ENCODE data around the gene NFKB2. TPM values are rescaled to one million over a fixed set of nuclear protein-coding genes. Genes with fewer than 3 reads are reported as not detected.

Gene NFKB2
- 17.7 and 20.3 TPM in 2 replicates for total RNA-seq

DNA sequence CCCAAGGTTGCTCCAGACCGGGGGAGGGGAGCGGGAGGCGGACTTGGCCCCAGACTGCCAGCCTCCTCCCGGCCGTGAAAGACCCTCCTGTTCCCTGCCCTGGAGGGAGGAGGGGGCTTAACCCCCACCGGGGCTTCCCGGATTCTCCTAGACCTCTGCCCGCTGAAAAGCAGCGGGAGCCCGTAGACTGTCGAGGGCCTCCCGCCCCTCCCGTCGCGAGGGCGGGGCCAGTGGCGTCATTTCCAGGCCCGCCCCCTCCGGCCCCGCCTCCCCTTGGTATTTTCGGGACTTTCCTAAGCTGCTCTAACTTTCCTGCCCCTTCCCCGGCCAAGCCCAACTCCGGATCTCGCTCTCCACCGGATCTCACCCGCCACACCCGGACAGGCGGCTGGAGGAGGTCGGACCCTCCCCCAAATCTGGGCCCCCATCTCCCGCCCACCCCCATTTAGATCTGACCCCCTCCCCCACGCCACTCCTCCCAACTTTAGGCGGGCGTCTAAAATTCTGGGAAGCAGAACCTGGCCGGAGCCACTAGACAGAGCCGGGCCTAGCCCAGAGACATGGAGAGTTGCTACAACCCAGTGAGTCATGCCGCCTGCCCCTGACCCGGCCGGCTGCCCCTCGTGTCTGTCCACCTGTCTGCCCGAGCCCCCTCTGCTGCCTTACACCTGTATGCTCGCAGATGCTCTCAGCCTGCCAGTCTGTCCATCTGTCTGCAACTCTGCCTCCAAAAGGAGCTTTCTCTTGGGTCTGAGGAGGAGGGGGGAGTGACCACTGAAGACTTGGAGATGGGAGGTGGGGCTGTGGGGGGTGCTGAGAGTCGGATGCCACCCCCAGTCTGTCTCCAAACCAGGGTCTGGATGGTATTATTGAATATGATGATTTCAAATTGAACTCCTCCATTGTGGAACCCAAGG is at the start of gene NFKB2:
Gene NFKB2 (plus strand): TSS at position 306 of the 917 bp plus-strand sequence. CDS start 255 bp downstream, at position 561.
- Histone ChIP-seq H3K4me2 (ENCODE audit: insufficient read depth, low read length) (peak within 1 kb of the TSS; percentile 95), H3K4me1 (ENCODE audit: insufficient read depth, low read length) (peaks cover 18% of the 10 kb centered on the region), H3K36me3 (ENCODE audit: insufficient read depth, low read length) (peaks cover 20% of the 10 kb centered on the region), H3K9me3 (ENCODE audit: low read depth, low read length) (no peaks in the 10 kb centered on the region), H4K20me1 (ENCODE audit: insufficient read depth, low read length) (no peaks in the 10 kb centered on the region), H3K79me2 (ENCODE audit: insufficient read depth, low read length) (peaks cover 13% of the 10 kb centered on the region), H3K27me3 (ENCODE audit: insufficient read depth, low read length) (no peaks in the 10 kb centered on the region), H3K27ac (ENCODE audit: low read depth, low read length) (peak within 1 kb of the TSS; percentile 95), H2AFZ (ENCODE audit: low read length) (peak within 1 kb of the TSS; percentile 81), H3K4me3 (ENCODE audit: insufficient read depth, low read length) (peak within 1 kb of the TSS; percentile 88)
- TF ChIP-seq, protein P1, sequence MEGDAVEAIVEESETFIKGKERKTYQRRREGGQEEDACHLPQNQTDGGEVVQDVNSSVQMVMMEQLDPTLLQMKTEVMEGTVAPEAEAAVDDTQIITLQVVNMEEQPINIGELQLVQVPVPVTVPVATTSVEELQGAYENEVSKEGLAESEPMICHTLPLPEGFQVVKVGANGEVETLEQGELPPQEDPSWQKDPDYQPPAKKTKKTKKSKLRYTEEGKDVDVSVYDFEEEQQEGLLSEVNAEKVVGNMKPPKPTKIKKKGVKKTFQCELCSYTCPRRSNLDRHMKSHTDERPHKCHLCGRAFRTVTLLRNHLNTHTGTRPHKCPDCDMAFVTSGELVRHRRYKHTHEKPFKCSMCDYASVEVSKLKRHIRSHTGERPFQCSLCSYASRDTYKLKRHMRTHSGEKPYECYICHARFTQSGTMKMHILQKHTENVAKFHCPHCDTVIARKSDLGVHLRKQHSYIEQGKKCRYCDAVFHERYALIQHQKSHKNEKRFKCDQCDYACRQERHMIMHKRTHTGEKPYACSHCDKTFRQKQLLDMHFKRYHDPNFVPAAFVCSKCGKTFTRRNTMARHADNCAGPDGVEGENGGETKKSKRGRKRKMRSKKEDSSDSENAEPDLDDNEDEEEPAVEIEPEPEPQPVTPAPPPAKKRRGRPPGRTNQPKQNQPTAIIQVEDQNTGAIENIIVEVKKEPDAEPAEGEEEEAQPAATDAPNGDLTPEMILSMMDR (IDR thresholded peaks at IDR 0.05; ENCODE audit: extremely low read depth, low read depth, low read length): no peak
- peak; percentile 99 for DNase-seq (ENCODE audit: insufficient read length, low spot score, missing footprints)

DNA sequence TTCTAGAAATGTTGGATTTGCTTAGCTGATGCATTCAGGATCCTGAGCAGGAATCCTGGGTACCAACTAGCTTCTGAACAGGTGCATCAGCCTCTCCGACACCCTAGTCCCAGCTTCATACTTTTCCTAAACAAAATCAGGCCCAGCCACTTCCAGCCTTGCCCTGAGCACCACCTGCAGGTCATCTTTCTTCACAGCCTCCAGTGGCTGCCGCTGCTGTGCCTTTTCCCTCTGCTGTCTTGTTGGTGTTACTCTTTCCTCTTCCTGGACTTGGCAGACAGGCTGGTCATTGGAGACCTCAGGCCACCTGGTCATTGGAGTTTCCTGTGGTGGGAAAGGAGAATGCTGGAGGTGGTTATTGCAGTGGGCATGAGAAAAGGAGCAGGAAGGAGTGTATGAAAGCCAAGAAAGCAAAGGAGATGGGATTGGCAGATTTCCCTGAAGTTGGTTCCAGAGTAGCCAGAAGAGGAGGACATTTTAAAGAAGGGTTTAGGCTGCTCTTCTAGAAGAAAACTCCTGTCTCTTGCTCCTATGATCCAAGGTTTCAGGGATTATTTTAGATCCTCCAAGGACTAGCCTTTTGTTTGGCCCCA is 48.2 kb upstream of the NFKB2 start:
- H3K27me3 ChIP-seq (ENCODE audit: insufficient read depth, low read length): no peaks in the 10 kb centered on the region
- peaks cover 23% of the 10 kb centered on the region for H3K4me1 ChIP-seq (ENCODE audit: insufficient read depth, low read length)
- H4K20me1 ChIP-seq (ENCODE audit: insufficient read depth, low read length): peaks cover 62% of the 10 kb centered on the region
- TF ChIP-seq, protein P1 (IDR thresholded peaks at IDR 0.05; ENCODE audit: extremely low read depth, low read depth, low read length): peak; percentile 68
- H3K4me3 ChIP-seq (ENCODE audit: insufficient read depth, low read length): no peak overlapping the region
- H3K4me2 ChIP-seq (ENCODE audit: insufficient read depth, low read length): no peak overlapping the region
- no peak overlapping the region for H2AFZ ChIP-seq (ENCODE audit: low read length)
- peaks cover 53% of the 10 kb centered on the region for H3K79me2 ChIP-seq (ENCODE audit: insufficient read depth, low read length)
- H3K27ac ChIP-seq (ENCODE audit: low read depth, low read length): no peak overlapping the region
- DNase-seq (ENCODE audit: insufficient read length, low spot score, missing footprints): no peak
- H3K36me3 ChIP-seq (ENCODE audit: insufficient read depth, low read length): peaks cover 36% of the 10 kb centered on the region
- no peaks in the 10 kb centered on the region for H3K9me3 ChIP-seq (ENCODE audit: low read depth, low read length)

DNA sequence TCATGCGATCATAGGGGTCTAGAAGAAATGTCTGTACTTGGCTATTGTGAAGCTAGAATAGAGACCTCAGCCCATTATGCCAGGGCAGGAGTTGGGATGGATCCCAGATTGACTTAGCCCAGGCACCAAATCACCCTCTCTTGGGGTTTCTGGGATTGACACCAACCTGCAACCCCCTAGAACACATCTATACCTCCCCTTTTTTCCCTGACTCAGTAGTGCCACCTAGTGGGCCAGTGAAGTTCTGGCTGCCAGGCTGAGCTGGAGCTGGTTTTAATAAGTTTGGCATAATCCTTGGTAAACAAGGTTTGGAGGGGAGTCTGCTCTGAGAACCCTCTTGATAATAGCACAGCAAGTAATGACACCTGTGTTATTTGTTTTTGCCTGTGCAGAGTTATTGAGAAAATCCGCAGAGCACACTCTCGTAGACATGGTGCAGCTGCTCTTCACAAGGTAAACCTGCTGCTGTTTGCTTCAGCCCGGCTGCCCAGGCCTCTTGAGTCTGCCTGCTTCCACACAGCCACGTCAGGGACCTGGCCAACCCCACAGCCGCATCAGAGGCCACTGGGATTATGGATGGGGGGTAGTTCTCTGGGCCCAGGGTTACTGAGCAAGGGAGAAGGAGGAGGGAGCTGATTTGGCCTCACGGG is 43.3 kb upstream of the NFKB2 start:
- H4K20me1 ChIP-seq (ENCODE audit: insufficient read depth, low read length): peaks cover 59% of the 10 kb centered on the region
- no peaks in the 10 kb centered on the region for H3K9me3 ChIP-seq (ENCODE audit: low read depth, low read length)
- no peaks in the 10 kb centered on the region for H3K4me1 ChIP-seq (ENCODE audit: insufficient read depth, low read length)
- no peak overlapping the region for H3K4me3 ChIP-seq (ENCODE audit: insufficient read depth, low read length)
- peaks cover 38% of the 10 kb centered on the region for H3K79me2 ChIP-seq (ENCODE audit: insufficient read depth, low read length)
- peaks cover 57% of the 10 kb centered on the region for H3K36me3 ChIP-seq (ENCODE audit: insufficient read depth, low read length)
- no peaks in the 10 kb centered on the region for H3K27me3 ChIP-seq (ENCODE audit: insufficient read depth, low read length)
- TF ChIP-seq, protein P1 (IDR thresholded peaks at IDR 0.05; ENCODE audit: extremely low read depth, low read depth, low read length): peak; percentile 98
- no peak overlapping the region for H2AFZ ChIP-seq (ENCODE audit: low read length)
- DNase-seq (ENCODE audit: insufficient read length, low spot score, missing footprints): no peak
- H3K4me2 ChIP-seq (ENCODE audit: insufficient read depth, low read length): no peak overlapping the region
- H3K27ac ChIP-seq (ENCODE audit: low read depth, low read length): no peak overlapping the region

Data from osteoblast (primary cell).